Measurements from ENCODE around the gene MITF. TPM values are rescaled to one million over a fixed set of nuclear protein-coding genes. Genes with fewer than 3 reads are reported as not detected.

Gene MITF
- total and polyA plus RNA-seq, 2 of the 4 experiments (the other 2 are of a cell fraction), result 6.5 to 16.7 TPM

- ATAC-seq (ENCODE audit: low read depth), result peak; percentile 87
- Histone ChIP-seq H3K9me3 (ENCODE audit: control insufficient read depth, insufficient read depth, low read length) (no peaks in the 10 kb centered on the region), H2BK5ac (ENCODE audit: low read depth, low read length, poor library complexity, severe bottlenecking) (peak overlapping the region; percentile 9), H4K91ac (ENCODE audit: insufficient read depth, low read depth, low read length) (peak overlapping the region; percentile 36), H2AFZ (replicated peaks; ENCODE audit: low read length, poor library complexity) (no peak overlapping the region), H3K79me1 (ENCODE audit: low read depth in 1 of 2, low read length in 2 of 2) (no peaks in the 10 kb centered on the region), H3K9me1 (ENCODE audit: insufficient read depth, low read length) (no peaks in the 10 kb centered on the region), H4K5ac (ENCODE audit: low read depth, low read length) (no peak overlapping the region; the same call in 1 of the 2 replicates), H3K56ac (ENCODE audit: extremely low read depth, insufficient read depth, low read length) (peak overlapping the region; percentile 36; the same call in 1 of the 2 replicates), H3K9ac (ENCODE audit: low read depth, low read length) (no peak overlapping the region), H2BK120ac (ENCODE audit: low read depth, low read length) (peak overlapping the region; percentile 0; the same call in 1 of the 2 replicates), H3K27me3 (ENCODE audit: control insufficient read depth, insufficient read depth, low read length) (no peaks in the 10 kb centered on the region; the same call in 1 of the 2 replicates), H3K4ac (ENCODE audit: low read depth, low read length) (no peak overlapping the region), H3K4me1 (ENCODE audit: control insufficient read depth, insufficient read depth, low read length) (peaks cover 2% of the 10 kb centered on the region; the same call in 1 of the 2 replicates), H2AK9ac (replicated peaks; ENCODE audit: low read depth, low read length, poor library complexity) (no peak overlapping the region), H3K14ac (replicated peaks; ENCODE audit: low read depth, low read length) (no peak overlapping the region), H3K4me3 (ENCODE audit: insufficient read depth, low read depth, low read length) (no peak overlapping the region), H3K27ac (ENCODE audit: insufficient read depth, low read length) (no peak overlapping the region), H3K36me3 (ENCODE audit: control insufficient read depth, insufficient read depth, low read length) (no peaks in the 10 kb centered on the region), H2BK15ac (ENCODE audit: low read depth, low read length) (peak overlapping the region; percentile 56; the same call in 1 of the 3 replicates), H4K8ac (ENCODE audit: low read depth in 2 of 2, low read length in 2 of 2) (no peak overlapping the region), H3K18ac (ENCODE audit: low read depth, low read length) (peak overlapping the region; percentile 48; the same call in 1 of the 2 replicates), H2BK20ac (ENCODE audit: low read depth, low read length) (peak overlapping the region; percentile 15), H4K20me1 (ENCODE audit: insufficient read depth, low read length) (no peaks in the 10 kb centered on the region), H3K23ac (ENCODE audit: low read depth, low read length) (no peak overlapping the region), H2AK5ac (ENCODE audit: low read depth, low read length) (no peak overlapping the region; the same call in 1 of the 2 replicates), H3K4me2 (ENCODE audit: low read depth, low read length) (no peak overlapping the region)
- intact Hi-C loops (cut with micrococcal nuclease), result no loop called here
- dilution Hi-C loops (cut with HindIII; ENCODE audit: low sequenced_read_pairs, unreplicated experiment), result no loop called here
- POLR2A ChIA-PET (ENCODE audit: unreplicated experiment), result no interaction called here
- peak; percentile 76 for DNase-seq
- BruUV-seq (replicated peaks), result no TSS peak
- WGBS, 2 experiments (ENCODE audit: extremely low coverage in 2 of 2, insufficient read length in 1 of 2), result no CpG with 5 or more reads among the region's 4 CpGs
- in situ Hi-C loops (cut with MboI; ENCODE audit: low sequenced_read_pairs), result no loop called here
- CTCF ChIA-PET, result no interaction called here
- TF ChIP-seq MAFK (IDR thresholded peaks at IDR 0.05; ENCODE audit: low read depth, low read length) (peak; percentile 64), CTCF (conservative IDR thresholded peaks at IDR 0.05; ENCODE audit: low read depth, low read length) (no peak), CHD1 (IDR thresholded peaks at IDR 0.05; ENCODE audit: low read depth, low read length) (no peak)
Measured at GRCh38 chr3:69710153-69710977, 28.9 kb upstream of the MITF start.

Data from IMR-90 (cell line).